IMR-90 (cell line): Measurements from ENCODE around the gene APOE. TPM values are rescaled to one million over a fixed set of nuclear protein-coding genes. Genes with fewer than 3 reads are reported as not detected.

Experiments used
- ATAC-seq: fragments of 200-7000 bp; cut with Tn5 transposase; 2 replicates; pipeline ENCODE4 v1.9.1; 2020; ENCODE audit warnings: low read depth, mild to moderate bottlenecking, moderate library complexity
- BruUV-seq: library from RNA; stranded (reverse); fragments of 400-500 nt; replicated peaks from 2 replicates; lab custom pipeline; 2021; lab: Mats Ljungman, UMichigan
- CTCF ChIA-PET: fragments of 300-600 bp; formaldehyde crosslinking; extraction: SDS; loops from one replicate; lab custom pipeline; 2021; ENCODE audit warnings: antibody characterized with exemption; lab: Yijun Ruan, JAX
- POLR2A ChIA-PET: fragments of 300-600 bp; sonication (Branson Sonifier 250); formaldehyde crosslinking; loops from one replicate; lab custom pipeline; 2022; ENCODE audit warnings: antibody characterized with exemption; ENCODE audit not compliant: unreplicated experiment; lab: Charles Lee
- DNase-seq: peaks from one replicate; pipeline ENCODE4 v3.0.0; 2013
- H2AFZ ChIP-seq: replicated peaks from 2 replicates; pipeline ENCODE3; 2013; ENCODE audit warnings: low read length, mild to moderate bottlenecking; ENCODE audit not compliant: poor library complexity
- H2AK5ac ChIP-seq: 2 replicates; pipeline ENCODE4 v1.6.1; 2013; ENCODE audit warnings: low read depth, low read length, inconsistent platforms
- H2AK9ac ChIP-seq: replicated peaks from 2 replicates; pipeline ENCODE3; 2013; ENCODE audit warnings: mild to moderate bottlenecking, low read depth, low read length, moderate library complexity; ENCODE audit not compliant: poor library complexity
- H2BK120ac ChIP-seq: 2 replicates; pipeline ENCODE4 v1.6.1; 2013; ENCODE audit warnings: low read depth, low read length, inconsistent platforms
- H2BK15ac ChIP-seq: 3 replicates; pipeline ENCODE4 v1.6.1; 2013; ENCODE audit warnings: low read depth, low read length, inconsistent platforms
- H2BK20ac ChIP-seq: 2 replicates; pipeline ENCODE4 v1.6.1; 2013; ENCODE audit warnings: low read depth, mild to moderate bottlenecking, inconsistent platforms, low read length, moderate library complexity
- H2BK5ac ChIP-seq: 2 replicates; pipeline ENCODE4 v1.6.1; 2013; ENCODE audit warnings: mild to moderate bottlenecking, low read depth, low read length, inconsistent platforms; ENCODE audit not compliant: poor library complexity, severe bottlenecking
- H3K14ac ChIP-seq: replicated peaks from 2 replicates; pipeline ENCODE4 v1.6.1; 2013; ENCODE audit warnings: low read depth, low read length, inconsistent platforms
- H3K18ac ChIP-seq: 2 replicates; pipeline ENCODE4 v1.6.1; 2013; ENCODE audit warnings: low read depth, low read length, control low read depth
- H3K23ac ChIP-seq: 2 replicates; pipeline ENCODE4 v1.6.1; 2013; ENCODE audit warnings: low read depth, low read length, inconsistent platforms
- H3K27ac ChIP-seq: 2 replicates; pipeline ENCODE4 v1.5.1; 2013; ENCODE audit warnings: mild to moderate bottlenecking, control low read depth, low read length; ENCODE audit not compliant: insufficient read depth
- H3K27me3 ChIP-seq: 2 replicates; pipeline ENCODE4 v1.6.1; 2013; ENCODE audit warnings: low read length; ENCODE audit not compliant: control insufficient read depth, insufficient read depth
- H3K36me3 ChIP-seq: 2 replicates; pipeline ENCODE4 v1.6.1; 2013; ENCODE audit warnings: low read length, mixed read lengths; ENCODE audit not compliant: control insufficient read depth, insufficient read depth
- H3K4ac ChIP-seq: 2 replicates; pipeline ENCODE4 v1.6.1; 2013; ENCODE audit warnings: low read depth, low read length, inconsistent platforms
- H3K4me1 ChIP-seq: 2 replicates; pipeline ENCODE4 v1.6.1; 2013; ENCODE audit warnings: low read length, mixed read lengths; ENCODE audit not compliant: control insufficient read depth, insufficient read depth
- H3K4me2 ChIP-seq: 2 replicates; pipeline ENCODE4 v1.6.1; 2013; ENCODE audit warnings: low read depth, mild to moderate bottlenecking, control low read depth, low read length, moderate library complexity
- H3K4me3 ChIP-seq: 2 replicates; pipeline ENCODE4 v1.5.1; 2013; ENCODE audit warnings: low read depth, mild to moderate bottlenecking, control low read depth, low read length, moderate library complexity; ENCODE audit not compliant: insufficient read depth
- H3K56ac ChIP-seq: 2 replicates; pipeline ENCODE4 v1.6.1; 2013; ENCODE audit warnings: low read length, inconsistent platforms; ENCODE audit not compliant: insufficient read depth; ENCODE audit errors: extremely low read depth
- H3K79me1 ChIP-seq, 2 experiments: 2 replicates each; pipeline ENCODE4 v1.6.1; 2013; ENCODE audit warnings: low read length in 2 of 2, inconsistent platforms in 1 of 2, low read depth in 1 of 2
- H3K9ac ChIP-seq: 2 replicates; pipeline ENCODE4 v1.6.1; 2013; ENCODE audit warnings: low read depth, low read length, control low read depth
- H3K9me1 ChIP-seq: 2 replicates; pipeline ENCODE4 v1.6.1; 2013; ENCODE audit warnings: low read length, inconsistent platforms; ENCODE audit not compliant: insufficient read depth
- H3K9me3 ChIP-seq: 2 replicates; pipeline ENCODE4 v1.6.1; 2013; ENCODE audit warnings: low read length; ENCODE audit not compliant: control insufficient read depth, insufficient read depth
- H4K20me1 ChIP-seq: 2 replicates; pipeline ENCODE4 v1.6.1; 2013; ENCODE audit warnings: low read length, inconsistent platforms; ENCODE audit not compliant: insufficient read depth
- H4K5ac ChIP-seq: 2 replicates; pipeline ENCODE4 v1.6.1; 2013; ENCODE audit warnings: mild to moderate bottlenecking, low read depth, low read length, control low read depth
- H4K8ac ChIP-seq, 2 experiments: 2 replicates each; pipeline ENCODE4 v1.6.1; 2013; ENCODE audit warnings: low read depth in 2 of 2, low read length in 2 of 2, control low read depth in 1 of 2, inconsistent platforms in 1 of 2
- H4K91ac ChIP-seq: 2 replicates; pipeline ENCODE4 v1.6.1; 2013; ENCODE audit warnings: low read depth, low read length, inconsistent platforms; ENCODE audit not compliant: insufficient read depth
- CEBPB ChIP-seq: IDR thresholded peaks from 2 replicates; pipeline ENCODE4 v1.6.1; 2012; ENCODE audit warnings: low read depth, low read length, improper control_type of control experiment
- MAFK ChIP-seq: IDR thresholded peaks from 2 replicates; pipeline ENCODE4 v1.6.1; 2012; ENCODE audit warnings: low read depth, low read length, improper control_type of control experiment
- POLR2A ChIP-seq: IDR thresholded peaks from 2 replicates; pipeline ENCODE4 v1.6.1; 2012; ENCODE audit warnings: mild to moderate bottlenecking, low read depth, low read length
- RCOR1 ChIP-seq: IDR thresholded peaks from 2 replicates; pipeline ENCODE4 v1.6.1; 2012; ENCODE audit warnings: mild to moderate bottlenecking, low read length, improper control_type of control experiment; ENCODE audit not compliant: insufficient replicate concordance
- RFX5 ChIP-seq: IDR thresholded peaks from 2 replicates; pipeline ENCODE4 v1.8.0; 2012; ENCODE audit warnings: low read depth, mild to moderate bottlenecking, low read length, moderate library complexity
- USF2 ChIP-seq: fragments of 150-350 bp; IDR thresholded peaks from 2 replicates; pipeline ENCODE4 v1.6.1; 2017; ENCODE audit warnings: mild to moderate bottlenecking, antibody characterized with exemption, low read length, low read depth
- WGBS, 2 experiments: methylation state at CpG; one replicate each; pipeline versions ENCODE4 v1.1.5 to v1.1.7; 2013; ENCODE audit warnings: missing lambda C conversion rate in 2 of 2; ENCODE audit not compliant: insufficient read length in 1 of 2; ENCODE audit errors: extremely low coverage in 2 of 2; 5-methylcytosine and 5-hydroxymethylcytosine counted together
- dilution Hi-C: fragments of 300-500 bp; cut with HindIII; formaldehyde crosslinking; loops from one replicate; pipeline ENCODE4 v1.14.3; 2018; ENCODE audit warnings: low sequenced_read_pairs; ENCODE audit not compliant: unreplicated experiment
- in situ Hi-C: fragments of 300-500 bp; cut with MboI; formaldehyde crosslinking; loops from 3 replicates; pipeline ENCODE4 v1.14.3; 2019; ENCODE audit warnings: low sequenced_read_pairs, inconsistent platforms, mixed read lengths
- intact Hi-C: fragments of 100-400 bp; cut with micrococcal nuclease; formaldehyde crosslinking; loops from 2 replicates; pipeline ENCODE4 v1.10.0; 2022
- polyA plus RNA-seq, 3 experiments: library from polyadenylated mRNA; depleted of rRNA; stranded (reverse); fragments of >200 nt; gene quantifications; 2 replicates each; pipeline ENCODE4 v1.2.3, GENCODE V29; 2012; ENCODE audit warnings: low replicate concordance in 1 of 3
- total RNA-seq: library from RNA; depleted of rRNA; stranded (reverse); fragments of >200 nt; gene quantifications from 2 replicates; pipeline ENCODE4 v1.2.3, GENCODE V29; 2012
- TF ChIP-seq, protein P1 (sequence below): conservative IDR thresholded peaks from 2 replicates; pipeline ENCODE4 v1.5.1; 2012; ENCODE audit warnings: mild to moderate bottlenecking, low read depth, low read length, improper control_type of control experiment
- TF ChIP-seq, protein P2 (sequence below): fragments of 150-350 bp; IDR thresholded peaks from 2 replicates; pipeline ENCODE4 v1.6.1; 2016; ENCODE audit warnings: low read depth, mild to moderate bottlenecking, low read length, moderate library complexity, borderline replicate concordance

Gene APOE
- total and polyA plus RNA-seq, 2 of the 4 experiments (the other 2 are of a cell fraction): 0.18 to 2.0 TPM

GRCh38 chr19:44894946-44895345 lies 10.7 kb upstream of the APOE start:
- no peak for ATAC-seq
- no peak overlapping the region for H3K14ac ChIP-seq
- no peak overlapping the region for H2AK9ac ChIP-seq
- H4K91ac ChIP-seq: no peak overlapping the region
- no peak overlapping the region for H3K18ac ChIP-seq
- no peak overlapping the region for H2AK5ac ChIP-seq
- no peak overlapping the region for H3K4me2 ChIP-seq
- H3K4me3 ChIP-seq: no peak overlapping the region
- H3K27ac ChIP-seq: no peak overlapping the region
- H2AFZ ChIP-seq: no peak overlapping the region
- WGBS, 2 experiments: 91% methylated on average over 6 of the region's 9 CpGs; no CpG with 5 or more reads in 1 of the 2 experiments
- H3K9ac ChIP-seq: no peak overlapping the region
- DNase-seq: no peak
- H3K27me3 ChIP-seq: no peaks in the 10 kb centered on the region
- no peak overlapping the region for H2BK20ac ChIP-seq
- ChIA-PET POLR2A (no interaction called here), CTCF (no interaction called here)
- H2BK15ac ChIP-seq: no peak overlapping the region
- H3K9me3 ChIP-seq: no peaks in the 10 kb centered on the region
- peaks cover 43% of the 10 kb centered on the region for H3K36me3 ChIP-seq
- no peak overlapping the region for H2BK5ac ChIP-seq
- peaks cover 20 to 43% of the 10 kb centered on the region in 2 experiments for H3K79me1 ChIP-seq
- no peak overlapping the region for H2BK120ac ChIP-seq
- H3K4ac ChIP-seq: no peak overlapping the region
- H4K5ac ChIP-seq: no peak overlapping the region
- peaks cover 4% of the 10 kb centered on the region for H3K4me1 ChIP-seq
- no TSS peak for BruUV-seq
- H3K23ac ChIP-seq: no peak overlapping the region
- dilution Hi-C loops (no loop called here), intact Hi-C loops (no loop called here), in situ Hi-C loops (no loop called here)
- H4K8ac ChIP-seq: no peak overlapping the region
- no peak overlapping the region for H3K56ac ChIP-seq
- H3K9me1 ChIP-seq: peaks cover 3% of the 10 kb centered on the region; the same call in 1 of the 2 replicates
- TF ChIP-seq MAFK (no peak), POLR2A (no peak), RCOR1 (no peak), RFX5 (no peak), USF2 (no peak), CEBPB (no peak)
- TF ChIP-seq, protein P1, sequence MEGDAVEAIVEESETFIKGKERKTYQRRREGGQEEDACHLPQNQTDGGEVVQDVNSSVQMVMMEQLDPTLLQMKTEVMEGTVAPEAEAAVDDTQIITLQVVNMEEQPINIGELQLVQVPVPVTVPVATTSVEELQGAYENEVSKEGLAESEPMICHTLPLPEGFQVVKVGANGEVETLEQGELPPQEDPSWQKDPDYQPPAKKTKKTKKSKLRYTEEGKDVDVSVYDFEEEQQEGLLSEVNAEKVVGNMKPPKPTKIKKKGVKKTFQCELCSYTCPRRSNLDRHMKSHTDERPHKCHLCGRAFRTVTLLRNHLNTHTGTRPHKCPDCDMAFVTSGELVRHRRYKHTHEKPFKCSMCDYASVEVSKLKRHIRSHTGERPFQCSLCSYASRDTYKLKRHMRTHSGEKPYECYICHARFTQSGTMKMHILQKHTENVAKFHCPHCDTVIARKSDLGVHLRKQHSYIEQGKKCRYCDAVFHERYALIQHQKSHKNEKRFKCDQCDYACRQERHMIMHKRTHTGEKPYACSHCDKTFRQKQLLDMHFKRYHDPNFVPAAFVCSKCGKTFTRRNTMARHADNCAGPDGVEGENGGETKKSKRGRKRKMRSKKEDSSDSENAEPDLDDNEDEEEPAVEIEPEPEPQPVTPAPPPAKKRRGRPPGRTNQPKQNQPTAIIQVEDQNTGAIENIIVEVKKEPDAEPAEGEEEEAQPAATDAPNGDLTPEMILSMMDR: no peak
- TF ChIP-seq, protein P2, sequence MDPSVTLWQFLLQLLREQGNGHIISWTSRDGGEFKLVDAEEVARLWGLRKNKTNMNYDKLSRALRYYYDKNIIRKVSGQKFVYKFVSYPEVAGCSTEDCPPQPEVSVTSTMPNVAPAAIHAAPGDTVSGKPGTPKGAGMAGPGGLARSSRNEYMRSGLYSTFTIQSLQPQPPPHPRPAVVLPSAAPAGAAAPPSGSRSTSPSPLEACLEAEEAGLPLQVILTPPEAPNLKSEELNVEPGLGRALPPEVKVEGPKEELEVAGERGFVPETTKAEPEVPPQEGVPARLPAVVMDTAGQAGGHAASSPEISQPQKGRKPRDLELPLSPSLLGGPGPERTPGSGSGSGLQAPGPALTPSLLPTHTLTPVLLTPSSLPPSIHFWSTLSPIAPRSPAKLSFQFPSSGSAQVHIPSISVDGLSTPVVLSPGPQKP: no peak
- peaks cover 10% of the 10 kb centered on the region for H4K20me1 ChIP-seq
